GM12873 (cell line): Measurements from ENCODE around the gene GFOD1.

Experiments
- CTCF ChIP-seq: IDR thresholded peaks from 2 replicates; pipeline ENCODE4 v1.5.1; 2012; ENCODE audit warnings: low read depth, mild to moderate bottlenecking, moderate library complexity, low read length, control low read depth; ENCODE audit not compliant: insufficient read depth; ENCODE audit errors: missing control alignments

GFOD1 gene

GRCh38 chr6:13373488-13373886 is 113.9 kb downstream of the GFOD1 start:
- no peak for TF ChIP-seq CTCF

- no peak for TF ChIP-seq CTCF
These were observed 114.5 kb downstream of the GFOD1 start for GRCh38 chr6:13372688-13373487.

GRCh38 chr6:13372076-13372475 is 115.3 kb downstream of the GFOD1 start:
- TF ChIP-seq CTCF, result no peak

- TF ChIP-seq CTCF, result no peak
These were observed 115.9 kb downstream of the GFOD1 start for GRCh38 chr6:13371421-13372072.

- TF ChIP-seq CTCF, result no peak
These were observed 116.8 kb downstream of the GFOD1 start for GRCh38 chr6:13370623-13371022.

GRCh38 chr6:13369591-13369990 is 117.8 kb downstream of the GFOD1 start:
- TF ChIP-seq CTCF, result no peak

- no peak for TF ChIP-seq CTCF
These were observed 118.7 kb downstream of the GFOD1 start for GRCh38 chr6:13368731-13369115.
